ENCODE results near the gene SPDEF.

SPDEF gene

DNA sequence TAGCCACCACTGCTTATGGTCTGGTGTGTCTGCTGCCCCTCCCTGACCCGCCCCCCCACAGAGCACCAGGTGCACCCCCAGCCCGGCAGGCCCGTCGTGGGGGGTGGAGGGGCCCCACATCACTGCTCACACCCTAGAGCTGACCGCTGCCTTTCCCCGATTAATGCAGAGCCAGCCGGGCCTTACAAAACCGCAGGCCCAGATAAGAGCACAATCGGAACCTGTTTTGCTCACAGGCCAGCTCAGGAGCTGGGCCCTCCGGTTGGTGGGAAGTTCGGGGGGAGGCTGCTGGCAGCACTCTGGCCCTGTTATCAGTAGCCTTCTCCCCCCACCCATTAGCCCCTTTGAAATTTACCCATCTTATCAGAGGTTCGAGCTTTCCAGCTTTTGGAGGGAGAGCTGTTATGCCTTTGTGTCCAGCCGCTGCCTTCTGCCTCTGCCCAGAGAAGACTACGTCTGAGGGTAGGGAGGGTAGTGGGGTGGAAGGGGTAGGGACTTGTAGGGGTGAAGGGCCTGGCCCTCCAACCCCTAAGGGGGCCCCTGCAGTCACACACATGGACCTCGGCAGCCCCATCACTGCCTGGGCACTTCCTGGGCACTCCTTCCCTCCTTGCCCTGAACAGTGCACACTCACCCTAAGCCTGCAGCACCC, 6.9 kb upstream of the SPDEF start (continued):
- no peak for TF ChIP-seq ZNF555 (tag by site-specific recombination; conservative IDR thresholded peaks at IDR 0.05)
- TF ChIP-seq HOXC10 (CRISPR knock-in tag; IDR thresholded peaks at IDR 0.05) = no peak
- TF ChIP-seq ZNF341 (tag by site-specific recombination; IDR thresholded peaks at IDR 0.05; ENCODE audit: low read depth) = no peak

DNA sequence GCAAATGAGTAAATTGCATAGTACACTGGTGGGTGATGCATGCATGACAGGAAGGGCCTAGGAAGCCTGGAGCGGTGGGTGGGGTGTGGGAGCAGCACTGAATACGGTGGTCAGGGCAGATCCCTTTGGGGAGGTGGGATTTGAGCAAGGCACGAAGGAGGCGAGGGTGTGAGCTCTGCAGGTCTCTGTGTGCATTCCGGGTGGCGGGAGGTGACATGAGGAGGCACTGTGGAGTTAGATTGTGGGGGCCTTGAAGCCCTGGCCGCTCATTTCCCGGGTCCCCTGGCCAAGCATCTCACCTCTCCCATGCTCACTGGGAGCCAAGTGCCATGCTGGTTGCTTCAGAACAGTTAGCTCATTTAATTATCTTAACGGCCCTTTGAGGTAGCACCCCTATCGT, 6.2 kb upstream of the SPDEF start:
- Histone ChIP-seq H3K27ac (ENCODE audit: extremely low read depth, low read depth, low read length) (no peak overlapping the region), H3K36me3 (ENCODE audit: control insufficient read depth in 2 of 2, insufficient read depth in 1 of 2, low read length in 2 of 2) (no peaks in the 10 kb centered on the region), H3K4me3 (ENCODE audit: low read depth, low read length) (no peak overlapping the region), H3K9me3 (ENCODE audit: control insufficient read depth, insufficient read depth, low read depth, low read length) (no peaks in the 10 kb centered on the region), H3K4me1 (ENCODE audit: control insufficient read depth, insufficient read depth, low read length) (no peaks in the 10 kb centered on the region)
- ChIA-PET POLR2A (no interaction called here), CTCF (interaction anchor here (0.5 to 0.6 kb wide), 2 partner anchors 366 to 407 kb away, joined by 3 read pairs; no protein-coding TSS in a partner anchor)
- no peak for TF ChIP-seq BCL11B (tag by site-specific recombination; IDR thresholded peaks at IDR 0.05; ENCODE audit: low read depth)
- TF ChIP-seq EGR2 (tag by site-specific recombination; IDR thresholded peaks at IDR 0.05; ENCODE audit: low read depth) = peak; percentile 72; the same call in 1 of the 2 replicates
- TF ChIP-seq, protein P1, sequence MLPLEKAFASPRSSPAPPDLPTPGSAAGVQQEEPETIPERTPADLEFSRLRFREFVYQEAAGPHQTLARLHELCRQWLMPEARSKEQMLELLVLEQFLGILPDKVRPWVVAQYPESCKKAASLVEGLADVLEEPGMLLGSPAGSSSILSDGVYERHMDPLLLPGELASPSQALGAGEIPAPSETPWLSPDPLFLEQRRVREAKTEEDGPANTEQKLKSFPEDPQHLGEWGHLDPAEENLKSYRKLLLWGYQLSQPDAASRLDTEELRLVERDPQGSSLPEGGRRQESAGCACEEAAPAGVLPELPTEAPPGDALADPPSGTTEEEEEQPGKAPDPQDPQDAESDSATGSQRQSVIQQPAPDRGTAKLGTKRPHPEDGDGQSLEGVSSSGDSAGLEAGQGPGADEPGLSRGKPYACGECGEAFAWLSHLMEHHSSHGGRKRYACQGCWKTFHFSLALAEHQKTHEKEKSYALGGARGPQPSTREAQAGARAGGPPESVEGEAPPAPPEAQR (tag by site-specific recombination; IDR thresholded peaks at IDR 0.05) = no peak
- TF ChIP-seq ZFHX2 (tag by site-specific recombination; conservative IDR thresholded peaks at IDR 0.05) = peak; percentile 51; the same call in 1 of the 2 replicates

DNA sequence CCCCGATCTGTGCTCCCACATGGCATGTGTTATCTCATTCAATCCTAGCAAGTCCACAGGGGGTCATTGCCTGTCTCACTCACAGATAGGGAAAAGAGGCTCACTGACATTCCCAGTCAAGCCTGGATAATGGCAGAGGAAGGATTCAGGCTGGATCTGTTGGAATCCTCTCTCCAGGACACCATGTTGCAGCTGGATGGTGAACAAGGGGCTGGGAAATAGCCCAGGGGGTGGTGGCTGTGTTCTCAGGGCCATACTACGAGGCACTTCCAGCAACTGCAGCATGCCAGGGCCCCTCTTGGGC, 5.0 kb upstream of the SPDEF start:
- CTCF ChIA-PET = interaction anchor here (0.9 to 3.1 kb wide), 3 partner anchors 48 to 101 kb away, joined by 3 to 16 read pairs (median 6); no protein-coding TSS in a partner anchor
- Histone ChIP-seq H3K36me3 (ENCODE audit: control insufficient read depth in 2 of 2, insufficient read depth in 1 of 2, low read length in 2 of 2) (no peaks in the 10 kb centered on the region), H3K4me1 (ENCODE audit: control insufficient read depth, insufficient read depth, low read length) (no peaks in the 10 kb centered on the region), H3K9me3 (ENCODE audit: control insufficient read depth, insufficient read depth, low read depth, low read length) (no peaks in the 10 kb centered on the region), H3K27ac (ENCODE audit: extremely low read depth, low read depth, low read length) (no peak overlapping the region), H3K4me3 (ENCODE audit: low read depth, low read length) (no peak overlapping the region)
- TF ChIP-seq ZNF350 (tag by site-specific recombination; IDR thresholded peaks at IDR 0.05) (no peak), FEZF1 (tag by site-specific recombination; IDR thresholded peaks at IDR 0.05) (no peak), ZNF404 (tag by site-specific recombination; IDR thresholded peaks at IDR 0.05) (no peak), ZIC2 (tag by site-specific recombination; IDR thresholded peaks at IDR 0.05) (peak; percentile 5; the same call in 1 of the 2 replicates), ZNF112 (tag by site-specific recombination; IDR thresholded peaks at IDR 0.05) (no peak), ZNF324 (tag by site-specific recombination; IDR thresholded peaks at IDR 0.05) (no peak)
- POLR2A ChIA-PET = no interaction called here

DNA sequence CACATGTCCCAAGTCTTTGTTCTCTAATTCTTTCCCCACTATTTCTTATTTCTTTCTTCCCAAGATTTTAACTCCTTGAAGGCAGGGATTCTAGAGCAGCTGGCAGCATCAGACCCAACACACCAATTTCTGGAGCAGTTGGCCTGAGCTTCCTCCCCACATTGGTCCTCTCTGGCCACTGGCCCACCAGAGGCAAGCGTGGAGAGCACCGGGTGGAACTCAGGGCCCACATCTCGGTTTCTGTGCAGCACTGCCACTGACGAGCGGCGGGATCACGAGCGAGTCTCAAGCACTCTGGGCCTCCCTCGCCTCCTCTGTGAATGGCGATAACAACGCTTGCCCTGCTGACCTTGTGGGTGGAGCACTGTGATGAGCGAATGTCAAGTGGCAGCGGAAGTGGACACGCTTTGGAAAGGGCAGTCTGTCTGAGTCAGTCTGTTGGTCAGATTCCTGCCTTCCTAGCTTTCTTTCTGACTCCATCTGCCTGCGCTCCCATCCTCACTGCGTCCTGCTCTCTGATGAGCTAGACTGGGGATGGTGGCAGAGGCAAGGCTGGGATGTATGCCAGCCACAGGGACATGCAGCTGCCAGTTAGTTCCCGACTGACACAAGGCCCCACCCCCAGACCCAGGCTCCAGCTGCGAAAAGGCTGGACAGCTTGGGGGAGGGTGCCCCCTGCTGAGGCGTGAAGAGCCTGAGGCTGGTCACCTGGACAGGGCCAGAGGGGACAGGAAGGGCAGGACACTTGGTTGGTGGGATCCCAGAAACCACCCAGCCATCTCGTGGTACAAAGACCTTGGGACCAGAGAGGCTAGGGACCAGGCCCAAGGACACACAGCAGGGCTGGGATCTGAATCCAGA, 4.5 kb upstream of the SPDEF start:
- POLR2A ChIA-PET = no interaction called here

More for the DNA sequence above, 4.5 kb upstream of the SPDEF start:
- CTCF ChIA-PET = interaction anchor here (0.5 to 3.1 kb wide), 5 partner anchors 49 to 328 kb away, joined by 3 to 16 read pairs (median 3); partner anchors contain the start of gene ANKS1A
- no peaks in the 10 kb centered on the region for H3K9me3 ChIP-seq (ENCODE audit: control insufficient read depth, insufficient read depth, low read depth, low read length)
- no peak overlapping the region for H3K27ac ChIP-seq (ENCODE audit: extremely low read depth, low read depth, low read length)
- no peak overlapping the region for H3K4me3 ChIP-seq (ENCODE audit: low read depth, low read length)
- no peaks in the 10 kb centered on the region for H3K4me1 ChIP-seq (ENCODE audit: control insufficient read depth, insufficient read depth, low read length)
- TF ChIP-seq, protein P2, sequence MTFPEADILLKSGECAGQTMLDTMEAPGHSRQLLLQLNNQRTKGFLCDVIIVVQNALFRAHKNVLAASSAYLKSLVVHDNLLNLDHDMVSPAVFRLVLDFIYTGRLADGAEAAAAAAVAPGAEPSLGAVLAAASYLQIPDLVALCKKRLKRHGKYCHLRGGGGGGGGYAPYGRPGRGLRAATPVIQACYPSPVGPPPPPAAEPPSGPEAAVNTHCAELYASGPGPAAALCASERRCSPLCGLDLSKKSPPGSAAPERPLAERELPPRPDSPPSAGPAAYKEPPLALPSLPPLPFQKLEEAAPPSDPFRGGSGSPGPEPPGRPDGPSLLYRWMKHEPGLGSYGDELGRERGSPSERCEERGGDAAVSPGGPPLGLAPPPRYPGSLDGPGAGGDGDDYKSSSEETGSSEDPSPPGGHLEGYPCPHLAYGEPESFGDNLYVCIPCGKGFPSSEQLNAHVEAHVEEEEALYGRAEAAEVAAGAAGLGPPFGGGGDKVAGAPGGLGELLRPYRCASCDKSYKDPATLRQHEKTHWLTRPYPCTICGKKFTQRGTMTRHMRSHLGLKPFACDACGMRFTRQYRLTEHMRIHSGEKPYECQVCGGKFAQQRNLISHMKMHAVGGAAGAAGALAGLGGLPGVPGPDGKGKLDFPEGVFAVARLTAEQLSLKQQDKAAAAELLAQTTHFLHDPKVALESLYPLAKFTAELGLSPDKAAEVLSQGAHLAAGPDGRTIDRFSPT (tag by site-specific recombination; IDR thresholded peaks at IDR 0.05) = no peak
- TF ChIP-seq IKZF3 (tag by site-specific recombination; IDR thresholded peaks at IDR 0.05) (no peak), ZIC2 (tag by site-specific recombination; IDR thresholded peaks at IDR 0.05) (peak; percentile 9; the same call in 1 of the 2 replicates), ZNF768 (tag by site-specific recombination; IDR thresholded peaks at IDR 0.05) (peak; percentile 71; the same call in 1 of the 2 replicates), ZNF302 (tag by site-specific recombination; IDR thresholded peaks at IDR 0.05; ENCODE audit: low read depth) (no peak)
- TF ChIP-seq, protein P3, sequence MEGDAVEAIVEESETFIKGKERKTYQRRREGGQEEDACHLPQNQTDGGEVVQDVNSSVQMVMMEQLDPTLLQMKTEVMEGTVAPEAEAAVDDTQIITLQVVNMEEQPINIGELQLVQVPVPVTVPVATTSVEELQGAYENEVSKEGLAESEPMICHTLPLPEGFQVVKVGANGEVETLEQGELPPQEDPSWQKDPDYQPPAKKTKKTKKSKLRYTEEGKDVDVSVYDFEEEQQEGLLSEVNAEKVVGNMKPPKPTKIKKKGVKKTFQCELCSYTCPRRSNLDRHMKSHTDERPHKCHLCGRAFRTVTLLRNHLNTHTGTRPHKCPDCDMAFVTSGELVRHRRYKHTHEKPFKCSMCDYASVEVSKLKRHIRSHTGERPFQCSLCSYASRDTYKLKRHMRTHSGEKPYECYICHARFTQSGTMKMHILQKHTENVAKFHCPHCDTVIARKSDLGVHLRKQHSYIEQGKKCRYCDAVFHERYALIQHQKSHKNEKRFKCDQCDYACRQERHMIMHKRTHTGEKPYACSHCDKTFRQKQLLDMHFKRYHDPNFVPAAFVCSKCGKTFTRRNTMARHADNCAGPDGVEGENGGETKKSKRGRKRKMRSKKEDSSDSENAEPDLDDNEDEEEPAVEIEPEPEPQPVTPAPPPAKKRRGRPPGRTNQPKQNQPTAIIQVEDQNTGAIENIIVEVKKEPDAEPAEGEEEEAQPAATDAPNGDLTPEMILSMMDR (tag by site-specific recombination; IDR thresholded peaks at IDR 0.05) = 0 out of 2 replicates have a peak, but pooled peaks have one; percentile 7
- H3K36me3 ChIP-seq (ENCODE audit: control insufficient read depth in 2 of 2, insufficient read depth in 1 of 2, low read length in 2 of 2) = no peaks in the 10 kb centered on the region

Data from HEK293 (cell line).